ENCODE data around the gene PTPN5. TPM values are rescaled to one million over a fixed set of nuclear protein-coding genes. Genes with fewer than 3 reads are reported as not detected.

The PTPN5 gene
- total RNA-seq, 1 experiment from 2014 or later, result not detected

DNA sequence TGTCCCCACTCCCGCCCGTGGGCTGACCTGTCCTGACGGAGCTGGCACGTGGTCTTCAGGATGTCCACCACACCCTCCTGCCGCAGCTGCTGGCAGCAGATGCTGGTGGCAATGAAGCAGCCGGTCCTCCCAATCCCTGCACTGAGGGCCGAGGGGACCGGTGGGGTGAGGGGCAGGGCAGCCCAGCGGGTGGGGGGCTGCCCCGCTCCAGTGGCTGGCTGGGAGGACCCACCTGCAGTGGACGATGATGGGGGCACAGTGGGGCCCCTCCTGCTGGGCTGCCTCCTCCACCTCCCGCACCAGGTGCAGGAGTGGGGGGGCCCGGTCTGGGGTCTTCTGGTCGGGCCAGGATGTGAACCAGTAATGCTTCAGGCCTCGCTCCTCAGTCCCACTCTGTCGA, 62.2 kb downstream of the PTPN5 start:
- Histone ChIP-seq H3K9me3 (ENCODE audit: control insufficient read depth, insufficient read depth, low read depth, low read length) (no peaks in the 10 kb centered on the region), H3K4me1 (ENCODE audit: control insufficient read depth, insufficient read depth, low read length) (no peaks in the 10 kb centered on the region), H3K36me3 (ENCODE audit: control insufficient read depth, insufficient read depth, low read length) (no peaks in the 10 kb centered on the region), H3K4me3 (ENCODE audit: low read depth in 2 of 2, low read length in 2 of 2) (no peak overlapping the region), H3K27me3 (ENCODE audit: control insufficient read depth, insufficient read depth, low read length) (no peaks in the 10 kb centered on the region), H3K27ac (ENCODE audit: low read length) (no peak overlapping the region)
- ATAC-seq (no peak), DNase-seq (ENCODE audit: low read depth, low spot score) (no peak)
- no TSS peak for BruUV-seq (replicated peaks)
- in situ Hi-C loops (cut with HindIII; ENCODE audit: low pct_unique_long_range_greater_than_20kb, low sequenced_read_pairs) (no loop called here), intact Hi-C loops (cut with micrococcal nuclease; ENCODE audit: unreplicated experiment) (no loop called here)
- POLR2A ChIA-PET, result no interaction called here
- CTCF ChIA-PET, result interaction anchor here (0.6 kb wide), 1 partner anchor 188 kb away, joined by 4 read pairs; no protein-coding TSS in a partner anchor
- TF ChIP-seq SIN3A (IDR thresholded peaks at IDR 0.05; ENCODE audit: borderline replicate concordance, insufficient read depth, low read depth, low read length) (no peak), POLR2AphosphoS5 (IDR thresholded peaks at IDR 0.05; ENCODE audit: low read depth, low read length) (no peak), TCF7L2 (IDR thresholded peaks at IDR 0.05; ENCODE audit: low read depth, low read length) (no peak)
- TF ChIP-seq, protein P1, sequence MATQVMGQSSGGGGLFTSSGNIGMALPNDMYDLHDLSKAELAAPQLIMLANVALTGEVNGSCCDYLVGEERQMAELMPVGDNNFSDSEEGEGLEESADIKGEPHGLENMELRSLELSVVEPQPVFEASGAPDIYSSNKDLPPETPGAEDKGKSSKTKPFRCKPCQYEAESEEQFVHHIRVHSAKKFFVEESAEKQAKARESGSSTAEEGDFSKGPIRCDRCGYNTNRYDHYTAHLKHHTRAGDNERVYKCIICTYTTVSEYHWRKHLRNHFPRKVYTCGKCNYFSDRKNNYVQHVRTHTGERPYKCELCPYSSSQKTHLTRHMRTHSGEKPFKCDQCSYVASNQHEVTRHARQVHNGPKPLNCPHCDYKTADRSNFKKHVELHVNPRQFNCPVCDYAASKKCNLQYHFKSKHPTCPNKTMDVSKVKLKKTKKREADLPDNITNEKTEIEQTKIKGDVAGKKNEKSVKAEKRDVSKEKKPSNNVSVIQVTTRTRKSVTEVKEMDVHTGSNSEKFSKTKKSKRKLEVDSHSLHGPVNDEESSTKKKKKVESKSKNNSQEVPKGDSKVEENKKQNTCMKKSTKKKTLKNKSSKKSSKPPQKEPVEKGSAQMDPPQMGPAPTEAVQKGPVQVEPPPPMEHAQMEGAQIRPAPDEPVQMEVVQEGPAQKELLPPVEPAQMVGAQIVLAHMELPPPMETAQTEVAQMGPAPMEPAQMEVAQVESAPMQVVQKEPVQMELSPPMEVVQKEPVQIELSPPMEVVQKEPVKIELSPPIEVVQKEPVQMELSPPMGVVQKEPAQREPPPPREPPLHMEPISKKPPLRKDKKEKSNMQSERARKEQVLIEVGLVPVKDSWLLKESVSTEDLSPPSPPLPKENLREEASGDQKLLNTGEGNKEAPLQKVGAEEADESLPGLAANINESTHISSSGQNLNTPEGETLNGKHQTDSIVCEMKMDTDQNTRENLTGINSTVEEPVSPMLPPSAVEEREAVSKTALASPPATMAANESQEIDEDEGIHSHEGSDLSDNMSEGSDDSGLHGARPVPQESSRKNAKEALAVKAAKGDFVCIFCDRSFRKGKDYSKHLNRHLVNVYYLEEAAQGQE (IDR thresholded peaks at IDR 0.05; ENCODE audit: insufficient read depth in 1 of 2, low read depth in 2 of 2, low read length in 1 of 2), result no peak
- TF ChIP-seq, protein P2, sequence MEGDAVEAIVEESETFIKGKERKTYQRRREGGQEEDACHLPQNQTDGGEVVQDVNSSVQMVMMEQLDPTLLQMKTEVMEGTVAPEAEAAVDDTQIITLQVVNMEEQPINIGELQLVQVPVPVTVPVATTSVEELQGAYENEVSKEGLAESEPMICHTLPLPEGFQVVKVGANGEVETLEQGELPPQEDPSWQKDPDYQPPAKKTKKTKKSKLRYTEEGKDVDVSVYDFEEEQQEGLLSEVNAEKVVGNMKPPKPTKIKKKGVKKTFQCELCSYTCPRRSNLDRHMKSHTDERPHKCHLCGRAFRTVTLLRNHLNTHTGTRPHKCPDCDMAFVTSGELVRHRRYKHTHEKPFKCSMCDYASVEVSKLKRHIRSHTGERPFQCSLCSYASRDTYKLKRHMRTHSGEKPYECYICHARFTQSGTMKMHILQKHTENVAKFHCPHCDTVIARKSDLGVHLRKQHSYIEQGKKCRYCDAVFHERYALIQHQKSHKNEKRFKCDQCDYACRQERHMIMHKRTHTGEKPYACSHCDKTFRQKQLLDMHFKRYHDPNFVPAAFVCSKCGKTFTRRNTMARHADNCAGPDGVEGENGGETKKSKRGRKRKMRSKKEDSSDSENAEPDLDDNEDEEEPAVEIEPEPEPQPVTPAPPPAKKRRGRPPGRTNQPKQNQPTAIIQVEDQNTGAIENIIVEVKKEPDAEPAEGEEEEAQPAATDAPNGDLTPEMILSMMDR (IDR thresholded peaks at IDR 0.05), result no peak

DNA sequence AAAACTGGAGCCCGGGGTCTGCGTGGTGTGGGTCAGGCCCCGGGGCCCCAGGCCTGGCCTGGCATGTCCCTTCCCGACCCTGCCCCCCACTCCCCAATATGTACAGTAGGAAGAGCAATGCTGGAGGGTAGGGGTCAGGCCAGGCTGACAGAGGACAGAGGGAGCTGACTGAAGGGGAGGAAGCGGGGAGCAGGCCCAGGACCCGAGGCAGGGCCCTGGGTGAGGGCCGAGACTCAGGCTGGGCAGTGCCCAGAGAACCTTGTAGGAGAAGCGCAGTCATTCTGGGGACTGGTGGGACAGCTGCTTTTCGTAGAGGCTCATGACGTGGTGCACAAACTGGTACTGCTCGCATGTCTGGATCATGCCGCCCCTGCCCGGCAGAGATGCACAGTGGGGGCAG, 62.9 kb downstream of the PTPN5 start:
- no peaks in the 10 kb centered on the region for H3K4me1 ChIP-seq (ENCODE audit: control insufficient read depth, insufficient read depth, low read length)
- CTCF ChIA-PET, result interaction anchor here (0.7 kb wide), 1 partner anchor 47 kb away, joined by 3 read pairs; no protein-coding TSS in a partner anchor
- in situ Hi-C loops (cut with HindIII; ENCODE audit: low pct_unique_long_range_greater_than_20kb, low sequenced_read_pairs) (no loop called here), intact Hi-C loops (cut with micrococcal nuclease; ENCODE audit: unreplicated experiment) (no loop called here)
- ATAC-seq, result no peak
- no peak overlapping the region for H3K27ac ChIP-seq (ENCODE audit: low read length)
- no peak for DNase-seq (ENCODE audit: low read depth, low spot score)
- no peaks in the 10 kb centered on the region for H3K36me3 ChIP-seq (ENCODE audit: control insufficient read depth, insufficient read depth, low read length)
- POLR2A ChIA-PET, result no interaction called here
- no peaks in the 10 kb centered on the region for H3K9me3 ChIP-seq (ENCODE audit: control insufficient read depth, insufficient read depth, low read depth, low read length)
- TF ChIP-seq TCF7L2 (IDR thresholded peaks at IDR 0.05; ENCODE audit: low read depth, low read length) (no peak), POLR2AphosphoS5 (IDR thresholded peaks at IDR 0.05; ENCODE audit: low read depth, low read length) (no peak), SIN3A (IDR thresholded peaks at IDR 0.05; ENCODE audit: borderline replicate concordance, insufficient read depth, low read depth, low read length) (no peak)
- TF ChIP-seq, protein P2 (IDR thresholded peaks at IDR 0.05), result no peak
- TF ChIP-seq, protein P1 (IDR thresholded peaks at IDR 0.05; ENCODE audit: insufficient read depth in 1 of 2, low read depth in 2 of 2, low read length in 1 of 2), result no peak
- no peak overlapping the region for H3K4me3 ChIP-seq (ENCODE audit: low read depth in 2 of 2, low read length in 2 of 2)
- BruUV-seq (replicated peaks), result no TSS peak
- no peaks in the 10 kb centered on the region for H3K27me3 ChIP-seq (ENCODE audit: control insufficient read depth, insufficient read depth, low read length)
